NCI-H524 treated with DMSO at 0.1 percent for 48 hours (cell line): Measurements from ENCODE around the gene PIGK.
"Not testable (repeated sequence)": the region's sequence is repeated elsewhere in the genome, so short reads cannot be mapped to it uniquely, and the experiment has no call there.

Experiments
- DNase-seq: peaks from one replicate; lab custom pipeline; 2025; lab: John Stamatoyannopoulos, UW

PIGK gene

DNA sequence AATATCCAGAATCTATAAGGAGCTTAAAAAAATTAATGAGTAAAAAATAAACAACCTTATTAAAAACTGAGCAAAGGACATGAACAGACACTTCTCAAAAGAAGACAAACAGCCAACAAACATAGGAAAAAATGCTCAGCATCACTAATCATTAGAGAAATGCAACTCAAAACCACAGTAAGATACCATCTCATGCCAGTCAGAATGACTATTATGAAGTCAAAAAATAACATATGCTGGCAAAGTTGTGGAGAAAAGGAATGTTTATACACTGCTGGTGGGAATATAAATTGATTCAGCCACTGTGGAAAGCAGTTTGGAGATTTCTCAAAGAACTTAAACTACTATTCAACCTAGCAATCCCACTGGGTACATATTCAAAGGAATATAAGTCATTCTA lies 25.3 kb downstream of the PIGK start:
- DNase-seq: no peak

GRCh38 chr1:77188770-77189169 lies 30.5 kb downstream of the PIGK start:
- DNase-seq: no peak

GRCh38 chr1:77186907-77187306 lies 32.3 kb downstream of the PIGK start:
- DNase-seq: not testable (repeated sequence)

DNA sequence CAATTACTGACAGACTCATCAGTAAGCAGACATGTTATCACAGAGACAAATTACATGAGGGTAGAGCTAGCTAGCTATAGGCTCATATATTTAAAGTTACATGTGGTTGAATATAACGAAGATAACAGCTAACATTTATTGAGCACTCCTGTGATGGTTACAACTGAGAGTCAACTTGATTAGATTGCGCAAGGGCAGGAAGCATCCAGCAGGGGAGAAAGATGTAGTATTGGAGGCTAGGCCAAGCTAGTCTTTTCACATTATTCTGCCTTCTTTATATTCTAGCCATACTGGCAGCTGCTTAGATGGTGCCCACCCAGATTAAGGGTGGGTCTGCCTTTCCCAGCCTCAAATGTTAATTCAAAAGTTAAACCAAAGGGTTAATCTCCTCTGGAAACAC lies 37.1 kb downstream of the PIGK start:
- no peak for DNase-seq

- no peak for DNase-seq
Measured at GRCh38 chr1:77179632-77180031, 39.6 kb downstream of the PIGK start.

- DNase-seq: no peak
Measured at GRCh38 chr1:77175230-77175844, 43.9 kb downstream of the PIGK start.

DNA sequence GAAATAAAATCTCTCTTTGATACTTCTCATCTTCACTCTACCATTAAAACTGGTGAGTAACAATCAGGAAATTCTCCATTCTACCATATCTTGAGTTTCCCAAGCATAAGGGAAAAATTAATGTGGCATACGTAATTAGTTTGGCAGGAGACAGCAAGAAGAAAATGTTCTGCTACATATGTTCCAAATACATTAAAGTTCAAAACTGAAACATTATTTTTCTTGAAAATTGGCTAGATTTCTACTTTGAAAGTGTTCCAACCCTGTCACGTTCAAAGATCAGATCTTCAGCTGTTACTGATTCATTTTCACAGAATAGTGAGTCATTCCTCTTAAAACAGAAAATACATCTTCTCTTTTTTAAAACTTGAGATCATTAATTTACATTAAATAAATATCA lies 48.5 kb downstream of the PIGK start:
- DNase-seq: no peak

DNA sequence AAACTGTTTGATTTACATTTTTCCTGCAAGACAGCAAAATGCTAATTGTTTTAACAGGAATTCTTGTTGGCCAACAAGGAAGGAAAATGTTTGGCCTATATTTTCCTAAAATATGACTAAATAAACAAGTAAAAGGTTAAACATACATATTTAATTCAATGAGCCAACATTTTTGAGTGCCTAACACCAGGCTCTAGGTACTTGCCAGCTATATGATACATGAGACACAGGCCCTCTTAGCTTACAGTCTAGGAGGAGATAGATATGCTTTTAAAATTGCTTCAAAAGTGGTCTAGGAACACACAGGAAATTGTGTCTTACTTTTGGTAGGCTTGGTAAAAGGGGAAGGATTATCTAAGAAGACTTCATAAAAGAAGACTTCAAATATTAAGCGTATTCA lies 50.9 kb downstream of the PIGK start:
- DNase-seq: no peak

GRCh38 chr1:77164434-77164944 lies 54.7 kb downstream of the PIGK start:
- DNase-seq: no peak

DNA sequence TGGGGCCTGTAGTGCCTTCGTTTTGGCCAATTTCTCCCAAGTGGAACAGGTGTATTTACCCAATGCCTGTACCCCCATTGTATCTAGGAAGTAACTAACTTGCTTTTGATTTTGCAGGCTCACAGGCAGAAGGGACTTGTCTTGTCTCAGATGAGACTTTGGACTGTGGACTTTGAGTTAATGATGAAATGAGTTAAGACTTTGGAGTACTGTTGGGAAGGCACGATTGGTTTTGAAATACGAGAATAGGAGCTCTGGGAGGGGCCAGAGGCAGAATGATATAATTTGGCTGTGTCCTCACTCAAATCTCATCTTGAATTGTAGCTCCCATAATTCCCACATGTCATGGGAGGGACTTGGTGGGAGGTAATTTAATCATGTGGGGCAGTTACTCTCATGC lies 59.5 kb downstream of the PIGK start:
- DNase-seq: not testable (repeated sequence)

DNA sequence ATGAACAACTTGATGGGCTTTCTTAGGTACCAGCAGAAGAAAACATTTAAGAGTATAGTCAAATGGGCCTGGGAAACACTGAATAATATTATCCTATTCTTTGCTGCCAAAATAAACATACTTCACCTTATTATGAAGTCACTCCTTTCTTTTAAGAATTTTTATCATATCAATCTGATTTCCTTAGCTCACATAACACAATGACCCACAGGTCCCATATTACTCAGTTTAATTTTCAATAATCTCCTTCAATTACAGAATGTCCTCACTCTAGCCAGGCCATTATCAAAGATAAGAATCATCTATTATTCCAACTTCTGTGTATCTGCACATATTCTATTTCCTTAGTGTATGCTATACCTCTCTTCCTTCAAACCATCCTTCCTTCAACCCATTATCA lies 63.0 kb downstream of the PIGK start:
- no peak for DNase-seq

- DNase-seq: no peak
Measured at GRCh38 chr1:77146270-77146669, 73.0 kb downstream of the PIGK start.

- no peak for DNase-seq
Measured at GRCh38 chr1:77143529-77144121, 75.6 kb downstream of the PIGK start.

DNA sequence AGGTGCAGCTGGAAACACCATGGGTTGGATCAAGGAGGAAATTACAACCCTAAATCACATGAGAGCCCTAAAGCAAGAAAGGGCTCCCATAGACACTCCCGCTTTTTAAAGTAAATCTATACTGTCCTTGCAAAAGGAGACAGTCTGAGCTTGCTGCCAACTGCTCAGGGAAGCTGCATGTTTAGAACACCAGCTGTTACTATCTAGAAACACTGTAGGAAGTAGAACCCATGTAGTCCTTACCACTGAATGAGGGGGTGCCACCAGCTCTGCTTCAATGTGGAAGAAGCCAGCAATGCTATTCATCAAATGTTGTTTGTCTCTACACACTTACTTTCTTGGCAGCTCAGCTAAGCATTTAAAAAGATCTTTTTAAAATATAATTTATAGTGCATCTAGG lies 79.8 kb downstream of the PIGK start:
- no peak for DNase-seq

- DNase-seq: no peak
Measured at GRCh38 chr1:77134359-77134758, 84.9 kb downstream of the PIGK start.

DNA sequence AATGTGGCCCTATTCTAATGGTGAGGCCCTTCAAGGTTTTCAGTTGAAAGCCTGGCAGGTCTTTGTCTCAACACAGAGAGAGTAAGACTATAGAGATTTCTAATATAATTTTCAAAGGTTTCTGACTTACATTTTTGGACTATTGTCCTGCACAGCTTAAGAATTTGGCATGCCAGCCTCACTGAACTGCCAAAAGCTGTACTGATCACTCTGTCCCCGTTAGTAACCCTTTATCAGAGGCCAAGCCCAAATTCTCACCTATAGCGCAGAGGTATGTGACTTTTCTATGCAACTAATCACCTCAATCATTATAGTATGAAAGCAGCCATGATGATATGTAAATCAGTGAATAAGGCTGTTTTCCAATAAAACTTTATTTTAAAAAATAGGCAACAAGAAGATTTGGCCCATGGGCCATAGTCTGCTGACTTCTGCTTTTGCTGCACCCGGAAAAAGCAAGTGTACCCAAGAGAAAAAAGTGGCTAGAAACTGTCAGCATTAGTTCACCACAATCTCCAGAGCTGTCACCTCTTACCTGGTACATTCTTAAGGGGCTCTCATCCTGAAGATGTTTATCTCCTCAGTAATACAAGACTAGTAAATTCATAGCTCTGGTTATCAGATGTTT lies 85.4 kb downstream of the PIGK start:
- no peak for DNase-seq

GRCh38 chr1:77126307-77126706 lies 92.9 kb downstream of the PIGK start:
- peak; percentile 2 for DNase-seq

DNA sequence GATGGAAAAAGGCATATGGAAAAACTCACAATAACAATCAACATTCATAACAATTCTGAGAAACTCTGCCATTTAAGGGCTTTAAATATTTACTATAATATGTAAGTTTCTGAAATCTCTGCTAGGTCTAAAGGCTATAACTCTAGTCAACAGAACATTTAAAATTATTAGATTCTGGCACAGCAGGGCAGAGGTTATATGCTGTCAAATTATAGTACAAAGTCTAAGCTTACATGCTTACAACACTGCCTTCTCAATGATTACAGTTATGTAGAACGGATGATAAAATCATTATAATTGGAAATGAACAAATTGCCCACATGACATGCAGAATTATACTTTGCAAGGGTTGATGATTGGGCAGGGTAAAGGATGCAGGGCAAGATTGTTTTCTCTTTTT lies 97.7 kb downstream of the PIGK start:
- no peak for DNase-seq

GRCh38 chr1:77120950-77121349 lies 98.3 kb downstream of the PIGK start:
- DNase-seq: no peak

GRCh38 chr1:77118712-77119111 lies 100.5 kb downstream of the PIGK start:
- DNase-seq: no peak

GRCh38 chr1:77104672-77105071 lies 114.6 kb downstream of the PIGK start:
- DNase-seq: no peak

- no peak for DNase-seq
Measured at GRCh38 chr1:77103486-77103885, 115.7 kb downstream of the PIGK start.

DNA sequence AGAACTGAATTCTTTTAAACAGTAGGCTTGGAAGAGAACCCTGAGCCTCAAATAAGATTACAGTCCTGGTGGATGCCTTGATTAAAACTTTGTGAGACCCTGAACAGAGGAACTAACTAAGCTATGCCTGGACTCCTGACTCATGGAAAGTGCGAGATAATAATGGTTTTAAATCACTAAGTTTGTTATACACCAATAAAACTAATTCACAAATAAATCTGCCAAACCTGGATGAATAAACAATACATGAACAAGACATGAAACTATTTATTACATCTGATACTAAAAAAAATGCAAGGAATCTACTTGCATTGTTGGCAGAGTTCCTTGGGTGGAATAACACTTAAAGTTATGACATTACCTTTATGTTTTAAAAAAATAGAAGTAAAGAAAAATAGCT lies 118.4 kb downstream of the PIGK start:
- no peak for DNase-seq
